GM18517 (cell line): ENCODE data around the gene BARX1.

Experiments
- ATAC-seq: cut with Tn5 transposase; IDR thresholded peaks from one replicate; pipeline ENCODE4 v1.9.1; 2021; ENCODE audit warnings: mild to moderate bottlenecking, moderate library complexity; ENCODE audit not compliant: unreplicated experiment

BARX1 gene

DNA sequence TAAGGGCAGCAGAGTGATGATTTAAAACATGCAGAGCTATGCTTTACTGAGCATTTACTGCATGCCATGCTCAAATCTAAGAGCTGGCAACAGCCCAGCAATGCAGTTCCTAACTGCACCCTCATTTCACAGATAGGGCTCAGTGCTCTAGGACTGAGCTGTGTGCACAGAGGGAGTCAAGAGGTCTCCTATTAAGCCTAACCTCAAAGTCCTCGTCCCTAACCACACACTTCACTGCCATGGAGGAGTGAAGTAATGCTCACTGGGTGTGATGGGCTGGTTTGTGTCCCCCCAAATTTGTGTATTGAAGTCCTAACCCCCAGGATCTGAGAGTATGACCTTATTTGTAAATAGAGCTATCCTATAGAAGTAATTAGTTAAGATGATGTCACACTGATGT is 25.9 kb downstream of the BARX1 start:
- no peak for ATAC-seq

- no peak for ATAC-seq
Observed at GRCh38 chr9:93922535-93922934, 32.6 kb downstream of the BARX1 start.

DNA sequence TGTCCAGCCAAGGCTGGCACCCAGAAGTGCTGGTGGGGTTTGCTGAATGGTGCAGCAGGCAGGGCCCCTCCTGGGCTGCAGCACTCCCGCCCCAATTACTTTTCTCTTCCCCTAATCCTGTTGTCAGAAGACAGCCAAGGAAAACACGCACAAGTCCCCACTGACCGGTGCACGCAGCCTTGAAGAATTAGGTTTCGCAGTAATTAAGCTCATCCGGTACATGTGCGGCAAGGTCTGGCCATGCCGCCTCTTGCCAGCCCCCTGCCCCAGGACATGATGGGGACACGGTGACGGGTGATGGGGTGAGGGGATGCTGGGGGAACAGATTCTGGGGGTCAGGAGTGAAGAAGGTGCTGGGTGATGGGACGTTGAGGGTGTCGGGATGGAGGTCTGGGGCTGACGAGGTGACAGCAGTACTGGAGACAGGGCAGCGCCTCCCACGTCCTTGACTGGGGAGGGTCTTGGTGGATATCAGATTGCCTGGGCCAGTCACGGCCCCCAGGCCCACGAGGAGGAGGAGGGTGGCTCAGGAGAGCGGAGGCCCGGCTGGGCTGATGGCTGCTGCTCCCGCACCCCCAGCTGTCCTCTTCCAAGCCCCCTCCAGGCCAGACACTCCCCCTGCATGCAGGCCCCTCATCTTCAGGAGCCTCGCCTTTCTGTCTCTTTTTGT is 34.9 kb downstream of the BARX1 start:
- no peak for ATAC-seq

DNA sequence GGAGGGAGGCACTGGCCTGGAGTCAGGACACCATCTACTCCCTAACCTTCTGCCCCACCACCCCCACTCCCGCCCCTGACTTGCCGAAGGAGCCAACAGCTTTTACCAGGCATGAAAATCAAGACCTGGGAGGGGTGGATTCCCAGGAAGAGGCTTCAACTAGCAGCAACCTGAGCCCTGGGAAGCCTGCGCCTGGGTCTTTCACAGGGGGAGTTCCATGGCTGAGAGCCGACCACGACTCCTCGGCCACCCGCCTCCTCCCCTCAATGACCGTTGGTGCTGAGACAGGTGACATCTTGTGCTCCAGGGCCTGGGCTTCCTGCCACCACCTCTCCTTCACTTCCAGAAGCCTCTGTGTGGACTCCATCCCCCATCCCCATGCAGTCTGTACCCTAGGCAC is 37.1 kb downstream of the BARX1 start:
- ATAC-seq, result no peak

- ATAC-seq, result no peak
Observed at GRCh38 chr9:93917121-93917853, 37.9 kb downstream of the BARX1 start.

GRCh38 chr9:93916358-93916757 is 38.8 kb downstream of the BARX1 start:
- ATAC-seq, result no peak

GRCh38 chr9:93911801-93912554 is 43.2 kb downstream of the BARX1 start:
- no peak for ATAC-seq

DNA sequence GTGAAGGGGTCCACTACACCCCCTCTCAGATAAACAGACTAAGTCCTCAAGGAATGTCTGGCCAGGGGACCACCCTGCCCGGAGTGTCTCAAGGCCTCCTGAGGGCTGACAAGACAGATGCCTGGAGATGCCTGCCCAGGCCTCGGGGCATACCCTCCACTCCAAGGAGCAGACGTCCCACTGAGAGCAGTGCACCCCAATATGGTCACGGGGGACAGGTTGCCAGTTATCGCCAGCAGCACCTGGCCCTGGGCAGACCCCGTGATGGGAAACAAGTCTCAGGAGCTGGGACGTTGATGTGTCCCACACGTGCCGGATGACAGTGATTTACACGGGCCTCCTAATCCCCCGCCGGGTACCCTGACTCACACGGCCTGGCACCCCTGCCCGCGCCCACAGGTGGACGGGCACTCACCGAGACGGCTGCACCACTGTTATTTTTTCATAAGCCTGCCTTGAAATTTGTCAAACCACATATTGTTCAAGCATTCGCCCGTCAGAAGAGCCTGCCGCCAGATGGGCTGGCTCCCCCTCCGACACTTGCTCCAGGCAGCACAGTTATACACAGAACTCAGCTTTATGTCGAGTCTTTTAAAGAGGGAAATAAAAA is 43.9 kb downstream of the BARX1 start:
- ATAC-seq, result no peak

DNA sequence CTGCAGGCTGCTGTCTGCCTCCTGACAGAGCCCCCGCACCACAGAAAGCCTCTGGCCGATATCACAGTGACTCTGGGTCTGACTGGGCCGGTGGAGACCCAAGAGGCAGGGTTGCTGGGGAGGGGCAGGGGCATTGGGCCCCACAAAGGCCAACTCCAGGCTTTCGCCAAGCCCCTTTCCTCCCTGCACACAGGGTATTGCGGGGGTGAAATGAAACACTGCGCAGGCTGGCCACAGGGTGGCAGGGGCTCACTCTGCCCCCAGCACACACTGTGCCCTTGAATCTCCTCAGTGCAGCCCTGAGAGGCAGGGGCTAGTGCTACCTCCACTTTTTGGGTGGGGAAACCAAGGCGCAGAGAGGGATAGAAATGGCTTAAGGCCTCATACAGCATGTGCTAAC is 44.6 kb downstream of the BARX1 start:
- no peak for ATAC-seq

GRCh38 chr9:93910196-93910595 is 45.0 kb downstream of the BARX1 start:
- no peak for ATAC-seq

DNA sequence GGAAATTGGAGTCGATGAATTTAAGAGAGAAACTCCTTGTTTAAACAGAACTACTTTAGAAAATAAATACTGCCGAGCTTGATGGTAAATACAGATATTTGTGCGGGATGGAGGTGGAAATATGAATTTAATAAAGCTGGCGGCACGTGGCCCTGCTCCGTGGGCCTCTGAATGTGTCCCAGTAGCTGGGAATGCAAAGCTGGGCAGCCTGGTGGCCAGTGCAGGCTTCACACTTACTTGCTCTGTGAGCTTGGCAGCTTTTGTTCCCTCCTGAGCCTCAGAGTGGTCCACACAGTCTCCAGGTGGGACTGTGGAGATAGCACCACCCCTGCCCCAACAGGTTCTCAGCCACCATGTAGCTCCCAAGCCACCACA is 45.9 kb downstream of the BARX1 start:
- no peak for ATAC-seq

- ATAC-seq, result no peak
Observed at GRCh38 chr9:93908591-93909241, 46.4 kb downstream of the BARX1 start.

DNA sequence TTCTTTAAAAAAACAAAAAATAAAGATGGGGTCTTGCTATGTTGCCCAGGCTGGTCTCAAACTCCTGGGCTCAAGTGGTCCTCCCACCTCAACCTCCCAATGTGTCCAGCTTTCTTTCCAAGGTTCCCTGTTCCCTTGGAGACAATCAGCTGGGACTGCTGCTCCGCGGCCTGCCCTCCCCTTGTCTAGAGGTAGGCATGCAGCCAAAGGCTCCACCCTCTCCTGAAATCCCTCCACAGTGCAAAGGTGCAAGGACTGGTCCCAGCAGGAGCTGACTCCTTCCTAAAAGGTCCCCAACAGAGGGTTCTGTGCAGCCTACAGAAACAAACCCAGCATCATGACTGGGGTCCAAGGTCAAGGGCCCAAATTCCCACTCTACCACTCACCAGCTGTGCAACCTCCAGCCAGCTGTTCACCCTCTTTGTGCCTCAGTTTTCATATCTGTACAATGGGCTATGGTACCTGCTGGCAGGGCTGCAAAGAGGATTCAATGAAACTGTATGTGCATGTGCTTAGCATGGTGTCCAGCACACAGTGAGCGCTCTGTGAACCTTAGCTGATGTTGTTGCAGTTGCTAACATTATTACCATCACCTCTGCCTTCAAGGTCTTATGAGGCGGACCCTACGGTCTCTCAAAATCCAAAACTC is 47.5 kb downstream of the BARX1 start:
- no peak for ATAC-seq

GRCh38 chr9:93906195-93906880 is 48.8 kb downstream of the BARX1 start:
- no peak for ATAC-seq

- ATAC-seq, result no peak
Observed at GRCh38 chr9:93905473-93906133, 49.6 kb downstream of the BARX1 start.

DNA sequence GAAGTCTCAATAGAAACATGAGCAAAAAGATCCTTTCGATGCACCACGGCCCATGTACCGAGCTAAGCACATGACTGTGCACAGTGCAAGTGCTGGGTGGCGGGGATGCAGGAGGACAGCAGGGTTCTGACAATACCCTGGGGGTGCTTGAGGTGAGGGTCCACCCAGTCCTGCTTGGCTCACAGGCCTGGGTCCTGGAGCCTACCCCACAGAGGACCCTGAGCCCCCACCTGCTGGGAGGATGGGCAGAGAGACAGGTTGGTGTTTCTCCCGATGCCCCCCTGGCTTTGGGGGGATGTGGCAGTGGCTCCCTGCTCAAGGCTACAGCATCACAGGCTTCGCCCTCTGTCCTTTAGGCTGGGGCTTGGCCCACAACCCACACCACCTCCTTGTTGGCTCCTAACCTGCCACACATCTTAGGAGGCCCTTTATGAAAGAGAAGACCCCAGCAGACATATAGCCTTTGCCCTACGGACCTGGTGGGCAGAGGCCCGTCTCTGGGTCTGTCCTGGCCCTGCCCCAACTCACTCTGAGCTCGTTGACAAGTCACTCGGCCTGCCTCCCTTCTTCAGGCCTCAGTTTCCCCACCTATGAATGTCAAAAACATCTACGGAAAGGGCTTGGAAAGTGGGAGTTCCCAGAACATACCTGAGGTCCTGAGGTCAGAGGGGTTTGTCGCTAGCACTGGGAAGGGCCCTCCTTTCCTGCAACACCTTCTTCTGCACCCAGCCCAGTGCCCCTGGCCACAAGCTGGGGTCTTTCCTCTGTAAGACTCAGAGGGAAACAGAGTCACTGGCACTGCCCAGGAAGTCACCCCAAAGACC is 50.3 kb downstream of the BARX1 start:
- no peak for ATAC-seq

DNA sequence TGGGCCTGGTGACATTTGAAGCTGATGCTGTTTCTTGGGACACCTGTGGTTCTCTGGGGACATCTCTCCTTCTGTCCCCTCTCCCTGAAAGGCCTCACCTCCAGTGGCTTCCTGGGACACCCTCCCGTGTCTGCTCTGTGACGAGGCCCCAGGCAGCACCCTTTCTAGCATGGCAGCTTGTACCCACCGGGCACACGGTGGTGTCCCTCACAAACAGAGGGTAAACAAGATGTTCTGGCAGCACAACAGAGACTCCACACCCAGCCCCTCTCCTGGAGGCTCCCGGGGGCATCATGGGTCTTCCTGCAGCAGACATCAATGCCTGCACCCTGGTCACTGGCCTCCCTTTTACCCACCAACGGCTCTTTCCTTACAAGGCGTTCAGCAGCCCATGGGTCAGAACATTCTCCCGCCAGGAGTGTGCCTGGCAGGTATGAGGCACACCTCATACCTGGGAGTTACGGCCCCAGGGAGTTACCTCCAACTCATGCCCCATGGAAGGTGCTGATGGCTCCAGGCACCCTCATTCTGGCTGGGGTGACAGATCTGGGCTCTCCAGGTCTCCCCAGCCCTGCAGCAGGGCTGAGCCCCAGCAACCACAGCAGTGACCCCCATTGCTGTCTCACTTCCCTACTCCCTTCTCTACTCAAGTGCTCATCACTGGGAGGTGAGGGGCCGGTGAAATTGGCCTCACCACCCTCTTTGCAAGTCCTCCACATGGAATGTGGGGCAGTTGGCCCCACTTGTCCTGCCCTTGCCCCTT is 51.1 kb downstream of the BARX1 start:
- no peak for ATAC-seq
